HEK293T (cell line): ENCODE data around the gene NUBP2.

Source experiments
- BHLHE40 ChIP-seq: fragments of 450-650 bp; IDR thresholded peaks from 2 replicates; pipeline ENCODE4 v1.6.1; 2016; ENCODE audit warnings: mild to moderate bottlenecking, moderate library complexity, borderline replicate concordance
- TF ChIP-seq, protein P1 (sequence below): fragments of 450-650 bp; IDR thresholded peaks from 2 replicates; pipeline ENCODE4 v1.6.1; 2016

DNA sequence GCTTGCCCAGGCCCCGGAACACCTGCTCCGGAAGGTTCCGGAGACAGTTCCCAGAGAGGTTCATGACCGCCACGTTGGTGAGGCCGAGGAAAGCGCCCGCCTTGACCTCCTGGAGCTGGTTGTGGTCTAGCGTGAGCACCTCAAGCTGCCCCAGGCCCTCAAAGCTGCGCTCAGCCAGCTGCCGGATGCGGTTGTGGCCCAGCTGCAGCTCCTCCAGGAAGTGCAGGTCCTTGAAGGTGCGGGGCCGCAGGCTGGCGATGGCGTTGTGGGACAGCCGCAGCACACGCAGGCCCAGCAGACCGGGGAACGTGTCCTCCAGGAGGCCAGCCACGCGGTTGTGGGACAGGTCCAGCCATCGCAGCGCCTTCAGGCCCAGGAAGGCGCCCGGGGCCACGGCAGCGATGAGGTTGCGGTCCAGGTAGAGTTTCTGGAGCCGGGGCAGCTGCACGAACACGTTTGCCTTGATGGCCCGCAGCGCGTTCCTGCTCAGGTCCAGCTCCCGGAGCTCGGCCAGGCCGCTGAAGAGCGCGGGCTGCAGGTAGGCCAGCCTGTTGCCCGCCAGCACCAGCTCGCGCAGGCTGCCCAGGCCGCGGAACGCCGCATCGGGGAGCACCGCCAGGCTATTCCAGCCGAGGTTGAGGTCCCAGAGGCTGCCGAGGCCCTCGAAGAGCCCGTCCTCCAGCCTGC is 8.6 kb downstream of the NUBP2 start:
- TF ChIP-seq, protein P1, sequence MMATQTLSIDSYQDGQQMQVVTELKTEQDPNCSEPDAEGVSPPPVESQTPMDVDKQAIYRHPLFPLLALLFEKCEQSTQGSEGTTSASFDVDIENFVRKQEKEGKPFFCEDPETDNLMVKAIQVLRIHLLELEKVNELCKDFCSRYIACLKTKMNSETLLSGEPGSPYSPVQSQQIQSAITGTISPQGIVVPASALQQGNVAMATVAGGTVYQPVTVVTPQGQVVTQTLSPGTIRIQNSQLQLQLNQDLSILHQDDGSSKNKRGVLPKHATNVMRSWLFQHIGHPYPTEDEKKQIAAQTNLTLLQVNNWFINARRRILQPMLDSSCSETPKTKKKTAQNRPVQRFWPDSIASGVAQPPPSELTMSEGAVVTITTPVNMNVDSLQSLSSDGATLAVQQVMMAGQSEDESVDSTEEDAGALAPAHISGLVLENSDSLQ = no peak
- TF ChIP-seq BHLHE40 = no peak
